Activated CD4-positive, alpha-beta T cell treated with anti-CD3 and anti-CD28 coated beads, Interleukin-2, Interleukin-4, amounts not matched to agents 100 ng/mL and 50 ng/mL, durations not matched to agents 16 hours and 8 hours (primary cell): ENCODE results near the gene PLA2G2F.
"Not testable (repeated sequence)": the region's sequence is repeated elsewhere in the genome, so short reads cannot be mapped to it uniquely, and the experiment has no call there.

Experiments
- DNase-seq: peaks from one replicate; pipeline ENCODE4 v3.0.0-alpha.2; 2020; ENCODE audit warnings: low spot score

The PLA2G2F gene

DNA sequence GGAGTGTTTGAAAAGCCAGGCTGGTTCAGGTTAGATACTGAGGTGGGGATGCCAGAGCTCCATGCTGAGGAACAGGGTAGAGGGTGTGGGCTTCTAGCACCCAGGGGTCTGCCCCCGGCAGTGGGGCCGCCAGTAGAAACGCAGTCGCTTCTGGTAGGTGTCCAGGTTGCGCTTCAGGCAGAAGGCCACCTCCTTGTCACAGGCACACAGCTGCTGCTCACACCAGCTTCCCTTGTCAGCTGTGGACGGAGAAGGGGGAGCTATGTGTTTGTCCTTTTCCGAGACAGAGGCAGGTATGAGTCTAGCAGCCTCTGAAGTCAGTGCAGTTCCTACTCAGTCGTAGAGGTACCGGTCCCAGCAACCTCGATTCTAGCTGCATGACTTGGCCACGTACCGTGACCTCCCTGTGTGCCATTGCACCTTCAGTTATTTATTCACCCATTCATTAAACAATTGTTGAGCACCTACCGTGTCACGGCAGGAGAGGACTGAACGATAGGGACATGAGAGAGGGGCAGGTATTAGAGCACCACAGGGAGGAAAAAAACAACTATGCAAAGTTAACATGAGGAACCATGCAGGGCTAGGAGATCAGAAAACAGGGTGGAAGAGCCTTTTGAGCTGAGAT, 25.0 kb upstream of the PLA2G2F start:
- no peak for DNase-seq

- no peak for DNase-seq
Observed at GRCh38 chr1:20115479-20115878, 23.6 kb upstream of the PLA2G2F start.

GRCh38 chr1:20115916-20116315, 23.2 kb upstream of the PLA2G2F start:
- DNase-seq, result no peak

- DNase-seq, result no peak
Observed at GRCh38 chr1:20117236-20117635, 21.9 kb upstream of the PLA2G2F start.

DNA sequence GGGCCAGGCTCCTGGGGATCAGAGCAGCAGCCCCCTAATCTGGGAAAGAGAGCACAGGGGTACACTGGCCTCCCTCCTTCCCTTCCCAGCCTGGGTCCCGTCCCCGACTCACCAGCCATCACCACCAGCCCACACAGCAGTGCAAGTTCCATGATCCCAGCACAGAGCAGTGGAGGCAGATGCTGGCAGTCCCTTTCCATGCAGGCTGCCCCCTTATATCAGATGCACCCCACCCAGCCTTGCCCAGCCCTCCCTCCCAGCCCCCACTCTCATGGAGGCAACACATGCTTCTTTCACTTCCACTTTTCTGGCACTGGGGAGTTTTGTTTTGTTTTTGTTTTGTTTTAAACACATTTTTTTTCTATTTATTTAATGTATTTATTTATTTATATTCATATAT, 19.8 kb upstream of the PLA2G2F start, which contains the start of gene PLA2G2D:
Gene PLA2G2D (minus strand): TSS at position 190 of the 400 bp plus-strand sequence. CDS start 38 bp downstream, at position 152.
- DNase-seq, result no peak

DNA sequence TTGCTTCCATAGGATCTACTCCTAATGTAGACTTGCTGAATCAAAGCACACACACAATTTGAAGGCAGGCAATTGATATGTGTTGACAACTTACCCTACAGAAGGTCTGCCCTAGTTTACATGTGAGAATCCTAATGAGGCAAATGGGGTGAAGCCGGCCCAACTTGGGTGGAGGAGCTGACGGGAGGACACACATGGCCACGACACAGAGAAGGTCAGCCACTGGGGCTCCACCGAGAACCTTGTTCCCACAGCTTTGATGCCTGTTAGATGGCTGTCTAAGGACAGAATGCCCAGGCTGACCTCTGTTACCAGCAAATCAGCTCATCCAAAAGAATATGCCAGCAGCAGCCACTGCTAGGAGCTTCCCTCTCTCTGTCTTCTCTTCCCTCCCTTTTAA, 18.3 kb upstream of the PLA2G2F start:
- DNase-seq, result no peak

DNA sequence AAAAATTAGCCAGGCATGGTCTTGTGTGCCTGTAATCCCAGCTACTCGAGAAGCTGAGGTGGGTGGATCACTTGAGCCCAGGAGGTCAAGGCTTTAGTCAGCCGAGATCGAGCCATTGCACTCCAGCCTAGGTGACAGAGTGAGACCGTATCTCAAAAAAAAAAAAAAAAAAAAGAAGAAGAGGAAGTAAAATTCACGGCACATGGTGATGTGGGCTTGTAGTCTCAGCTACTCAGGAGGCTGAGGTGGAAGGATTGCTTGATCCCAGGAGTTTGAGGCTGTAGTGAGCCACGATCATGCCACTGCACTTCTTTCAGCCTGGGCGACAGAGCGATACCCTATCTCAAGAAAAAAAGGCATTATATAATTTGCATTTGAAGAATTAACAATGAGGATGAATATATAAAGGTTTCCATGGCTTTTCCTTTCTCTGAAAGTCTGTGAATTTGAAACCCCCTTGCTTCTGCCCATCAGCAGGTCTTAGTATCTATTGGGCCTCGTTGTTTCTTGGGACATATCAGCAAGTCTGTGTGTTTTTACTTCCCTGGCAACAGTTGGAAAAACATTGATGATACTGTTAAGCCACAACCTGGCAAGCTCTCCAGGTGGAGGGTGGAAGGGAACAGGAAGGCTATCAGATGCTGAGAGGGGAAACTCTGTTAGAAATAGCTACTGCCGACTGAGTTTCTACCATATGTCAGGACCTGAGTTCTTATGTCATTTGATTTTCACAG, 15.2 kb upstream of the PLA2G2F start:
- no peak for DNase-seq

DNA sequence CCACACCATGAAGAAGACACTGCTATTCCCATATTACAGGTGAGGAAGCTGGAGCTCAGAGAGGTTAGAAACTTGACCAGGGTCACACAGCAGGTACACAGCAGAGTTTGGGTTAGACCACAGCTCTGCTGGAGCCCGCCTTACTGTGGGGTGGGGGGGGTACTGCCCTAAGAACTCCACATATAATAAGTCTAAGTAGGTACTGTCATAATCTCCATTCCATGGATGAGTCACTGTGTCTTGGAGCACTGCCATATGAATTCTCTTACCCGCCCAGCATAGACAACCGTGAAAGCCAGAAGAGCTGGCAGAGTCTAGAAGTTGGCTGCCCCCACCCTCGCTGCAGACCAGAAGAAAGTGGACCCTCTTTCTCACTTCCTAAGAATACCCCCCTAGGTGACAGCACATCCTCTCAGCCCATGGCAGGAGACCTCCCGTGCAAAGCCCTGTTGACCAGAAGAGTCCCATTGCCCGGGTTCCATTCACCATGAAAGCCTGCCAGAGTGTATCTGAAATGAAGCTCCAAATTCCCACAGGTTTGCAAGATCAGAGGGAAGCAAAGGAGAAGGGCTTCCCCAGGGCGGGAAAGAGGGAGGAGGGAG, 14.6 kb upstream of the PLA2G2F start:
- DNase-seq, result peak; percentile 31

DNA sequence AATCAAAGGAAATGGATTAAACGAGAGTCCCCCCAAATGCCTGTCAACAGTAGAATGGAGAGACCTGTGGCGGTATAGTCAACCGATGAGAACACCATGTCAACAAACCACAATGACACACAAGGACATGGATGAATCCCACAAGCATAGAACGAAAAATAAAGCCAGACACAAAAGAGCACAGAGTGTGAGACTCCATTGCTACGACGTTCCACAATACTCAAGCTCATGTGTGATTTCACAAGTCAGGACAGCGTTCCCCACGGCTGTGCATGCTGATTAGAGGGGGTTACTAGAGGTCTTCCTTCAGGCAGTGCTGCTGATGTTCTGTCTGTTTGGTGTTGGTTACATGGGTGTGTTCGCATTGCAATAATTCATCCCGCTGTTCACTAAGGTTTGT, 14.0 kb upstream of the PLA2G2F start:
- DNase-seq, result no peak

DNA sequence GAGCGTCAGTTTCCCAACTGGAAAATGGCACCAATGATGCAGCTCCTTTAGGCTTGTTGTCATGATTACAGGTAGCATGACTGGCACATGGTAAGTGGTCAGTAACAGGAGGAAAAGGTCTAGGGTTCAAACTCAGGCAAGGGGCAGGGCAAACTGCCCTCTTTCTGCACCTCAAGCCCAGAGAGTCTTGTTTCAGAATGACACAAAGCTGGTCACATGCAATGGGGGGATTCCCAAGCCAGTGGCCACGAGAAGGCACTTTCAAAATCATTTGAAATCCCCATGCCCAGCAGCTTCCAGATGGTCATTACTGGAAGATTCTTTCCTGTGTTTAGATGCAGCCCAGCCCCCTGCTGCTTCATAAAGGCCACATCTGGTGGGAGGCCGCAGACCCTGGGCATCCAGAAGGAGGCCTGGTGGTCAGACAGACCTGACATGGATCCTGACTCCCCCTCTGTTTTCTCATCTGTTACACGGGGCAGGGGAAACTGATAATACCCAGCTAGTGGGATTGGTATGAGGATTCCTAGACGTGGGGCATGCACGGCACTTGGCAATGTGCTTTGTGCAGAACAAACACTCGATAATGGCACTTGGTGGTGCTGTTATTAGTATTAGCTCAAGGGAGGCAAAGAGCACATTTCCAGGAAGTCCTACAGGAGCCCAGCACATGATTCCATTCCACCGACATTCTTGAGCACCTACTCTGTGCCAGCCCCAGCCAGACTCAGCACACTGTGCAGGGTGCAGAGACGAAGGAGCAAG, 12.9 kb upstream of the PLA2G2F start:
- DNase-seq, result peak; percentile 30

DNA sequence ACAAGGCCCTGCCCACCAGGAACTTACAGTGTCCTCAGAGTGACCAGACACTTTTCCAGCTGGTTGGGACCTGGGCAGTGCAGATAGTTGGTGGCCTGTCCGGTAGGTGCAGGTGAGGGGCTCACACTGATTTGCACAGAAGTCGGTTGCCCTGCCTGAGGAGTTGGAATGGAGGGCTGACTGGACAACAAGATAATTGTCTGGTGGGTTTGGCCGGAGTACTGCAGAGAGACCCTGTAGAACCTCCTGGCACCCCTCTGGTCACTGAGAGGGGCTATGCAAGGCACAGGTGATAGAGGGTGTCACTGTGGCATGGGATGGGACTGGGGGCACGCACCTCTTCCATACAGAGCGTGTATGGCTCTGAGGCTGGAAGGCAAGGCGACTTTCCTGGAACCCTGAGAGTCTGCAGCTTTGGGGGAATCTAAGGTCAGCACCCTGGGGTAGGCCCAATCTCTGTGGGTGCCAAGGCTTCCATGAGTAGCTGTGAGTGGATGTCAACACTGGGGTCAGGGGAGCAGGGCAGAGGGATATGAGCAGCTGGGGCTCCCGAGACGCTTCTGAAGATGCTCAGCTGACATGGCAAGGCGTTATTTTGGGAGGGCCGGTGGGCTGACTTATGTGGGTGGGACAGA, 12.2 kb upstream of the PLA2G2F start:
- no peak for DNase-seq

GRCh38 chr1:20130518-20130917, 8.6 kb upstream of the PLA2G2F start:
- not testable (repeated sequence) for DNase-seq

DNA sequence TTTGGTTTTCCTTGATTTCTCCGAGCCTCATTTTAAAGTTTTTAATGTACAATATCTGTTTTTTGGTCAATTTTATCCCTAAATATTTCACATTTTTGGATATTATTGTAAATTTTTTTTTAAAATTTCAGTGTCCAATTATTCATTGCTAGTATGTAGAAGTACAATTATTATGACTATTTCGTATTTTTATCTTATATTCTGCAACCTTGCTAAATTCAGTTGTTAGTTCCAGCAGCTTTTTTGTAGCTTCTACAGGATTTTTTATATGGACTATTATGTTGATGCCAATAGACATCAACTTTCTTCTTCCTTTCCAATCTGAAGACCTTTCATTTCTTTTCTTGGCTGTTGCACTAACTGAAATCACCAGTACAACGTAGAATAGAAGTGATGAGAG, 4.1 kb upstream of the PLA2G2F start:
- DNase-seq, result no peak

GRCh38 chr1:20136249-20136648, 2.9 kb upstream of the PLA2G2F start:
- no peak for DNase-seq

- DNase-seq, result no peak
Observed at GRCh38 chr1:20137055-20137454, 2.1 kb upstream of the PLA2G2F start.

GRCh38 chr1:20137604-20138003, 1.5 kb upstream of the PLA2G2F start:
- DNase-seq, result no peak

DNA sequence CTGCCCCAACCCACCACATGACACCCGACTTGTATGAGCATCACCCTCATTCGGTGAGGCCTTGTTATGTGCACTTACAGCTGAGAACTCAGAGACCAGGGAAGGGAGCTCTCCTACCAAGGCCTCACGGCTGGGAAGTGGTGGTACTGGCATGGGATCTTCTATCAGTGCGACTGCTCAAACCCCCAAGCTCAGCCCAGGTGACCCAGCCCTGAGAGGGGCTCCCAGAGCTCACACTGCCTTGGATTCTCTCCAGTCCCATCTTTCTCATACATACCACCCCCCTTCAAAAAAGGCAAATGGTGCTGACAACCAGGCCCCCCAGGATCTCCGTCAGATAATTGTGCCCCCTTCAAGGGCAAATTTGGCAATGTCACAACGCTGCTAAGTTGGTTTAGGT, 777 bp upstream of the PLA2G2F start:
- no peak for DNase-seq

- no peak for DNase-seq
Observed at GRCh38 chr1:20139776-20140612, 871 bp downstream of the PLA2G2F start.

DNA sequence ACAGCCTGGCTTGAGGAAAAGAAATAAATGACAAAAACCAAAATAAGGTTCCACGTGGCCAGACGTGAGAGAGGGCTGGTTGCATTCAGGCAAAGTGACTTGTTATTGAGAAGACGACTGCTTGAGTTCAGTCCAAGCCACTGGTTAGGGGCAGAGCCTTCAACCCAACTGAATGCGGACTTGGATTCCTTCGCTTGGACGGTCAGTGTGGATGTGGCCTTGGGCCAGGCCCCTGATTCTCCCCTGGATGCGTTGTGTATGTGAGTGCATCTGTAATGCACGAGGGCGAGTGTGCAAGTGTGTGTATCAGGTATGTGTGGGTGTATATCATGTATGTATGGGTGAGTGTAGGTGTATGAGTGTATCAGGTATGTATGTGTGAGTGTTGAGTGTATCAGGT, 1.9 kb downstream of the PLA2G2F start:
- no peak for DNase-seq

DNA sequence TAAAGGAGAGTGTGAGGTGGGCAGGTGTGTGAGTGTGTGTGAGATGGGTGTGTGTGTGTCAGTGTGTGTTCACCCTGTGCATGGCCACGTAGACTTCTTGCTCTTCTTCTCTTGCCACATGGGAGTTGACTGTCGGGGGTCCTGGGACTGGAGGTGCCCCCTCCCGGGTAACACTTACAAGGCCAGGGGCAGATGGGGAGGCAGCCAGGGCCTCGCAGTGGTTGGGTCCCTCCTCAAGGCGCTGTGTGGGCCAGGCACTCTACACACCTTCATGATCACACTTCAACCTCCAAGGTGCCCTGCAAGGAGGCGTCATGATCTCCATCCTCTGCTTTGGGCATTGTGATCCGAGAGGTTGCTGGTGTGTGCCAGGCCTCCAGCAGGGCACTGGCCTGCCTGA, 2.3 kb downstream of the PLA2G2F start:
- DNase-seq, result no peak

DNA sequence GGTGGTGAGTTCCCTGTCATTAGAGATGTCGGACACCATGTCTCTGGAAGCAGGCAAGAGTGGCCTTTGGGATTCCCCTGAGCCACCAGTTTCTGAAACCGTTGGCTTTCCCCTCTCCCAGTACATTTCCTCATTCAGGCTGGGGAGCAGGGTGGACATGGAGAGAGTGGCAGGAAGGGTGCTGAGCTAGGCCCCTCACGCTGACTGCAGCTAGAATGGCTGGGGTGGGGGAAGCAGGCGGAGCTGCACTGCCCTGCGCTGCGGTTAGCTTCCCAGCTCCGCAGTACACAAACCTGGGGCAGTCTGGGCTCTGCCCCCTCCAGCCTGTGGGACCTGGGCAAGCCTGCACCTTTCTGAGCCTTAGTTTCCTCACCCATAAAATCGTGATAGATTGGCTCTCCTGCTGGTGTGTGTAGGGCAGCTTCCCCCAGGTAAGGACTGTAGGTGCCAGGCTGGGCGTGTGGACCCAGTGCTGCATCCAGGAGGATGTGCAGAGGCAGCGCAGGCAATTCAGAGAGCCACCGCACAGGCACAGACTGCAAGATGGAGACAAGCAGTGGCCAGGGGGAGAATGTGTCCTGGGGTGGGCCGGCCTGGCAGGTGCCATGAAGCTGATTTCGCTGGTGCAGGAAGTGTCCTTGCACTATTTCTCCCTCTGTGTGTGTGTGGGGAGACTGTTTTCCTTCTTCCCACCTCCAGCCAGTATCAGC, 3.0 kb downstream of the PLA2G2F start:
- DNase-seq, result no peak
